SK-N-SH (cell line): ENCODE data around the gene GYPA. TPM values are rescaled to one million over a fixed set of nuclear protein-coding genes. Genes with fewer than 3 reads are reported as not detected.
"Not testable (repeated sequence)": the region's sequence is repeated elsewhere in the genome, so short reads cannot be mapped to it uniquely, and the experiment has no call there.

Source experiments
- CTCF ChIA-PET: fragments of 300-600, 350-600 bp; formaldehyde crosslinking; extraction: SDS; loops from one replicate; lab custom pipeline; 2021; lab: Yijun Ruan, JAX
- POLR2A ChIA-PET: fragments of 350-600 bp; sonication (Branson Sonifier 250); formaldehyde crosslinking; extraction: SDS; loops from one replicate; lab custom pipeline; 2020; ENCODE audit warnings: antibody characterized with exemption, inconsistent platforms; lab: Yijun Ruan, JAX
- DNase-seq: peaks from one replicate; pipeline ENCODE4 v3.0.0; 2012
- H2AFZ ChIP-seq: fragments of 200-600 bp; sonication (generic); 2 replicates; pipeline ENCODE4 v1.8.1; 2016; ENCODE audit warnings: antibody characterized with exemption, mild to moderate bottlenecking, low read depth
- H3F3A ChIP-seq: fragments of 200-600 bp; sonication (generic); replicated peaks from 2 replicates; pipeline ENCODE3; 2016; ENCODE audit warnings: antibody characterized with exemption, mild to moderate bottlenecking; ENCODE audit not compliant: insufficient read depth
- H3K27ac ChIP-seq, 2 experiments: fragments of 200-500 bp in 1 of 2; fragments of 200-600 bp in 1 of 2; sonication (Bioruptor generic) in 1 of 2; sonication (generic), shearing (Covaris generic) in 1 of 2; 2 replicates each; pipeline versions ENCODE4 v1.5.1 to v1.6.1; 2014 to 2016; ENCODE audit warnings: low read depth in 2 of 2, inconsistent platforms in 1 of 2, low read length in 1 of 2, mild to moderate bottlenecking in 1 of 2, mixed read lengths in 1 of 2
- H3K27me3 ChIP-seq: fragments of 200-600 bp; sonication (generic), shearing (Covaris generic); 2 replicates; pipeline ENCODE4 v1.6.1; 2016; ENCODE audit warnings: mixed run types; ENCODE audit not compliant: insufficient read depth
- H3K36me3 ChIP-seq, 2 experiments: fragments of 200-500 bp in 1 of 2; fragments of 200-600 bp in 1 of 2; sonication (Bioruptor generic) in 1 of 2; sonication (generic) in 1 of 2; replicated peaks in 1 of 2; 2 replicates each; pipeline versions ENCODE3 to v1.5.1; 2014 to 2016; ENCODE audit warnings: low read length in 1 of 2, mild to moderate bottlenecking in 1 of 2; ENCODE audit not compliant: insufficient read depth in 2 of 2, control insufficient read depth in 1 of 2
- H3K4me1 ChIP-seq, 2 experiments: fragments of 200-500 bp in 1 of 2; fragments of 200-600 bp in 1 of 2; sonication (Bioruptor generic) in 1 of 2; sonication (generic), shearing (Covaris generic) in 1 of 2; 2 replicates each; pipeline versions ENCODE4 v1.5.1 to v1.6.1; 2014 to 2016; ENCODE audit warnings: low read depth in 1 of 2, low read length in 1 of 2, mixed run types in 1 of 2; ENCODE audit not compliant: insufficient read depth in 2 of 2, control insufficient read depth in 1 of 2
- H3K4me2 ChIP-seq: fragments of 200-600 bp; sonication (generic), shearing (Covaris generic); 2 replicates; pipeline ENCODE4 v1.6.1; 2017; ENCODE audit warnings: mixed run types
- H3K4me3 ChIP-seq, 2 experiments: fragments of 200-500 bp in 1 of 2; fragments of 200-600 bp in 1 of 2; sonication (Bioruptor generic) in 1 of 2; sonication (generic), shearing (Covaris generic) in 1 of 2; 2 replicates each; pipeline versions ENCODE4 v1.5.1 to v1.8.1; 2014 to 2016; ENCODE audit warnings: low read depth in 2 of 2, inconsistent platforms in 1 of 2, low read length in 1 of 2, mild to moderate bottlenecking in 1 of 2, mixed read lengths in 1 of 2, moderate library complexity in 1 of 2
- H3K79me2 ChIP-seq: fragments of 200-600 bp; sonication (generic); 2 replicates; pipeline ENCODE4 v1.8.1; 2017; ENCODE audit warnings: mild to moderate bottlenecking; ENCODE audit not compliant: insufficient read depth
- H3K9ac ChIP-seq: fragments of 200-600 bp; sonication (generic); 2 replicates; pipeline ENCODE4 v1.6.1; 2017; ENCODE audit warnings: mixed run types
- H3K9me2 ChIP-seq: fragments of 200-600 bp; sonication (generic); 2 replicates; pipeline ENCODE4 v1.6.1; 2017; ENCODE audit warnings: mixed run types
- H3K9me3 ChIP-seq: fragments of 200-600 bp; sonication (generic); 2 replicates; pipeline ENCODE4 v1.6.1; 2017; ENCODE audit warnings: mixed run types, mild to moderate bottlenecking, moderate library complexity
- H4K20me1 ChIP-seq: fragments of 200-600 bp; sonication (generic); 2 replicates; pipeline ENCODE4 v1.6.1; 2017; ENCODE audit warnings: mild to moderate bottlenecking, mixed run types; ENCODE audit not compliant: insufficient read depth
- RAD21 ChIP-seq: IDR thresholded peaks from 2 replicates; pipeline ENCODE4 v1.6.1; 2012; ENCODE audit warnings: mild to moderate bottlenecking, low read length
- WGBS: methylation state at CpG from one replicate; pipeline ENCODE4 v1.1.6; 2017; ENCODE audit warnings: low lambda C conversion rate; 5-methylcytosine and 5-hydroxymethylcytosine counted together
- polyA plus RNA-seq, 3 experiments: library from polyadenylated mRNA; depleted of rRNA; stranded (reverse); fragments of >200 nt; gene quantifications; 2 replicates each; pipeline ENCODE4 v1.2.3, GENCODE V29; 2012
- TF ChIP-seq, protein P1 (sequence below): fragments of 200-600 bp; sonication (generic); IDR thresholded peaks from 2 replicates; pipeline ENCODE4 v1.6.1; 2017; ENCODE audit warnings: antibody characterized with exemption, mild to moderate bottlenecking, moderate library complexity

GYPA gene
- polyA plus RNA-seq, 1 of the 3 experiments (the other 2 are of a cell fraction): not detected

DNA sequence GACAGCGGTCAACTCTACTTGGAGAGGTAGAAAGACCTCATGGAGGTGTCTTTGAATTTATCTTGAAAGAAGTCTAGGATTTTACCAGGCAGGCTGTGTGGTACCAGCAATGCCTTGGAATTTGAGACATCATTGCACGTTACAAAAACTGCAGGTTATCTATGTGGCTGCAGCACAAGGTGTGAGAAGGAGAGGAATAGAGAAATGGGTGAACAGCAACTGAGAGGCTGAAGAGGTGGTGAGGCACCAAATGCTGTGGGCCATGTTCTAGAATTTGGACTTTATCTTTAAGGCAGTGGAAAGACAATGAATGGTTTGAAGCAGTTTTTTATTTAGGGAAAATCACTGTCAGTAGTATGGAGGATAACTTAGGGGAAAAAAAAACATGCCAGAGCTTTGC lies 15.4 kb downstream of the GYPA start:
- H3K4me2 ChIP-seq, H3K9ac ChIP-seq, H4K20me1 ChIP-seq, H3K79me2 ChIP-seq, H3K9me3 ChIP-seq, DNase-seq, POLR2A ChIA-PET, H3K4me1 ChIP-seq, CTCF ChIA-PET, H3K27ac ChIP-seq, H3K9me2 ChIP-seq, H3K4me3 ChIP-seq, H3F3A ChIP-seq, H3K27me3 ChIP-seq, H3K36me3 ChIP-seq, H2AFZ ChIP-seq: not testable (repeated sequence)
- 8% methylated on average over 1 of the region's 2 CpGs for WGBS

DNA sequence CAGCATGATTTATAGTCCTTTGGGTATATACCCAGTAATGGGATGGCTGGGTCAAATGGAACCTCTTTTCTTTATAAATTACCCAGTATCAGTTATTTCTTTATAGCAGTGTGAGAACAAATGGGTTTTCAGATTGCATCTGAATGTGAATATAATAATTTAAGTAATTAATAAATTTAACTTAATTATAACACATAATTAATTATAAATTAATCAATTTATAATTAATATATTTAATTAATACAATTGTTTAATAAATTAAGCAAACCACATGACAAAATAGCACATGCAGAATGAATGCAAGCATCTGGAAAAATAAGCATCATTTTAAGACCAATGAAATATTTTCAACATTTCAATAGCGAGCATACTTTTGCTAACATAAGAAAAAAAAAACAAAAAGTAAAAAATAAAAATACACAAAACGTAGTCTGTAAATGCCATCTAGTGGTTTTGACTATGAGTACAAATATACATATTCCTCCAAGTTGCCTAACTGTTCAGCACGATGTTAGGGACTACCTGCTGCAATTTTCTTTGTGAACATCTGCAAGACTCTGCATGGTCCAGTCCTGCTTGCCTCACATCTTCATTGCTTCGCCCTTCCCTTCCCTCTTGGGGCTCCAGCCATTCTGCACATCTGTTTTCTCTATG lies 16.4 kb downstream of the GYPA start:
- H4K20me1 ChIP-seq, H3K9me2 ChIP-seq, H3K4me3 ChIP-seq, H3K9me3 ChIP-seq, CTCF ChIA-PET, H3K36me3 ChIP-seq, H3F3A ChIP-seq, H3K27me3 ChIP-seq, H3K9ac ChIP-seq, H2AFZ ChIP-seq, H3K4me1 ChIP-seq, H3K79me2 ChIP-seq, H3K4me2 ChIP-seq, H3K27ac ChIP-seq, POLR2A ChIA-PET, DNase-seq: not testable (repeated sequence)
- TF ChIP-seq RAD21: peak; percentile 35; the same call in 1 of the 2 replicates
- TF ChIP-seq, protein P1, sequence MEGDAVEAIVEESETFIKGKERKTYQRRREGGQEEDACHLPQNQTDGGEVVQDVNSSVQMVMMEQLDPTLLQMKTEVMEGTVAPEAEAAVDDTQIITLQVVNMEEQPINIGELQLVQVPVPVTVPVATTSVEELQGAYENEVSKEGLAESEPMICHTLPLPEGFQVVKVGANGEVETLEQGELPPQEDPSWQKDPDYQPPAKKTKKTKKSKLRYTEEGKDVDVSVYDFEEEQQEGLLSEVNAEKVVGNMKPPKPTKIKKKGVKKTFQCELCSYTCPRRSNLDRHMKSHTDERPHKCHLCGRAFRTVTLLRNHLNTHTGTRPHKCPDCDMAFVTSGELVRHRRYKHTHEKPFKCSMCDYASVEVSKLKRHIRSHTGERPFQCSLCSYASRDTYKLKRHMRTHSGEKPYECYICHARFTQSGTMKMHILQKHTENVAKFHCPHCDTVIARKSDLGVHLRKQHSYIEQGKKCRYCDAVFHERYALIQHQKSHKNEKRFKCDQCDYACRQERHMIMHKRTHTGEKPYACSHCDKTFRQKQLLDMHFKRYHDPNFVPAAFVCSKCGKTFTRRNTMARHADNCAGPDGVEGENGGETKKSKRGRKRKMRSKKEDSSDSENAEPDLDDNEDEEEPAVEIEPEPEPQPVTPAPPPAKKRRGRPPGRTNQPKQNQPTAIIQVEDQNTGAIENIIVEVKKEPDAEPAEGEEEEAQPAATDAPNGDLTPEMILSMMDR: peak; percentile 38
- 21% methylated on average over 4 of the region's 4 CpGs for WGBS

DNA sequence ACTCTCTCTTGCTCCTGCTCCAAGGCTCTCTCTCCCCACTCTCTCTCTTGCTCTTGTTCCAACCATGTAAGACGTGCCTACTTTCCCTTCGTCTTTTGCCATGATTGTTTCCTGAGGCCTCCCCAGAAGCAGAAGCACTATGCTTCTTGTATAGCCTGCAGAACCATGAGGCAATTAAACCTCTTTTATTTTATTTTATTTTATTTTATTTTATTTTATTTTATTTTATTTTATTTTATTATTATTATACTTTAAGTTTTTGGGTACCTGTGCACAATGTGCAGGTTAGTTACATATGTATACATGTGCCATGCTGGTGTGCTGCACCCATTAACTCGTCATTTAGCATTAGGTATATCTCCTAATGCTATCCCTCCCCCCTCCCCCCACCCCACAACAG lies 17.2 kb downstream of the GYPA start:
- POLR2A ChIA-PET, CTCF ChIA-PET, H3K9me3 ChIP-seq, H3F3A ChIP-seq, H4K20me1 ChIP-seq, H3K27ac ChIP-seq, DNase-seq, H3K4me3 ChIP-seq, H3K4me1 ChIP-seq, H3K79me2 ChIP-seq, H3K4me2 ChIP-seq, H2AFZ ChIP-seq, H3K36me3 ChIP-seq, H3K9ac ChIP-seq, H3K27me3 ChIP-seq, H3K9me2 ChIP-seq: not testable (repeated sequence)
- WGBS: 17% methylated on average over 3 of the region's 3 CpGs

DNA sequence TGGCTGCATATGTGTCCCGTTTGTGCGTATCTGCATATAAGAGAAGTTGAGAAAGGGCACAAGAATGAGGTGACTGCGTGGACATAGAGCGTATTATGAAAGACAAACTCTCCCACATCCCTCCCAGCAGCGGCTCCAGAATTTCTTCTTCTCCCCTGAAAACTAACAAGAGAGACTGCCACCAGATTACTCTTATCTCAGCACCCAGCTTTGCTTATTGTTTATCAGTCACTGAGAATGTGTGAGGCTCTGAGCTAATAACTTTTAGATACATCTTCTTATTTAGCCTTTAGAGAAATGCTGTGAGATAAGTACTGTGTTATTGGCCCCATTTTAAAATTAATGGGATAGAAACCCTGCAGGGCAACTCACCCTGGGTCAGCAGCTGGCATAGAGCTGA lies 20.8 kb downstream of the GYPA start:
- H3K9ac ChIP-seq, H3K27ac ChIP-seq, H3K9me3 ChIP-seq, H3F3A ChIP-seq, DNase-seq, H3K4me1 ChIP-seq, H3K4me2 ChIP-seq, H3K27me3 ChIP-seq, H2AFZ ChIP-seq, H3K9me2 ChIP-seq, H3K4me3 ChIP-seq, POLR2A ChIA-PET, CTCF ChIA-PET, H4K20me1 ChIP-seq, H3K79me2 ChIP-seq, H3K36me3 ChIP-seq: not testable (repeated sequence)
- 2% methylated on average over 5 of the region's 5 CpGs for WGBS
